ENCODE data around the gene ZNF326.

ZNF326 gene

GRCh38 chr1:89994805-89995597 lies at the start of gene ZNF326:
ZNF326 (plus strand) TSS chr1:89995110; CDS start chr1:89995258, 148 bp downstream.
- DNase-seq (ENCODE audit: low spot score): peak; percentile 99
- in situ Hi-C loops (cut with MboI; ENCODE audit: low pct_unique_long_range_greater_than_20kb, low sequenced_read_pairs, unreplicated experiment): loop anchor here (5.0 to 25.0 kb wide), 2 partner anchors 193 to 358 kb away; partner anchors contain the start of gene LRRC8C

GRCh38 chr1:89945852-89946476 lies 48.9 kb upstream of the ZNF326 start:
- no peak for TF ChIP-seq CTCF (IDR thresholded peaks at IDR 0.05; ENCODE audit: extremely low read depth, insufficient read depth, missing control alignments)
- in situ Hi-C loops (cut with MboI; ENCODE audit: low pct_unique_long_range_greater_than_20kb, low sequenced_read_pairs, unreplicated experiment): no loop called here
- DNase-seq (ENCODE audit: low spot score): peak; percentile 42

More at GRCh38 chr1:89994805-89995597, at the start of gene ZNF326:
- TF ChIP-seq CTCF (IDR thresholded peaks at IDR 0.05; ENCODE audit: extremely low read depth, insufficient read depth, missing control alignments): no peak

GRCh38 chr1:89946532-89946931 lies 48.4 kb upstream of the ZNF326 start:
- in situ Hi-C loops (cut with MboI; ENCODE audit: low pct_unique_long_range_greater_than_20kb, low sequenced_read_pairs, unreplicated experiment): no loop called here
- DNase-seq (ENCODE audit: low spot score): no peak
- no peak for TF ChIP-seq CTCF (IDR thresholded peaks at IDR 0.05; ENCODE audit: extremely low read depth, insufficient read depth, missing control alignments)

- no peak for TF ChIP-seq CTCF (IDR thresholded peaks at IDR 0.05; ENCODE audit: extremely low read depth, insufficient read depth, missing control alignments)
- DNase-seq (ENCODE audit: low spot score): no peak
- in situ Hi-C loops (cut with MboI; ENCODE audit: low pct_unique_long_range_greater_than_20kb, low sequenced_read_pairs, unreplicated experiment): no loop called here
Measured at GRCh38 chr1:89948722-89949345, 46.1 kb upstream of the ZNF326 start.

- DNase-seq (ENCODE audit: low spot score): no peak
- in situ Hi-C loops (cut with MboI; ENCODE audit: low pct_unique_long_range_greater_than_20kb, low sequenced_read_pairs, unreplicated experiment): loop anchor here (10.0 kb wide), 1 partner anchor 165 kb away; no protein-coding TSS in a partner anchor
Measured at GRCh38 chr1:89949991-89950624, 44.8 kb upstream of the ZNF326 start.

More at GRCh38 chr1:89949991-89950624, 44.8 kb upstream of the ZNF326 start:
- no peak for TF ChIP-seq CTCF (IDR thresholded peaks at IDR 0.05; ENCODE audit: extremely low read depth, insufficient read depth, missing control alignments)
